ENCODE results near the gene TTI1. TPM values are rescaled to one million over a fixed set of nuclear protein-coding genes. Genes with fewer than 3 reads are reported as not detected.

Gene TTI1
- total and polyA plus RNA-seq, 2 of the 13 experiments (the other 11 are each of a cell fraction or from before 2014, with no cell fraction given) = 22.9 to 39.8 TPM

- no peaks in the 10 kb centered on the region for H3K27me3 ChIP-seq (ENCODE audit: control insufficient read depth in 1 of 2, insufficient read depth in 2 of 2, low read length in 2 of 2)
- no peak for DNase-seq (ENCODE audit: low spot score)
- peaks cover 38% of the 10 kb centered on the region for H3K4me1 ChIP-seq (ENCODE audit: insufficient read depth, low read length)
- TF ChIP-seq IKZF4 (CRISPR knock-in tag; IDR thresholded peaks at IDR 0.05; ENCODE audit: borderline replicate concordance, low read depth, not compliant biosample characterization) (peak; percentile 49), ZNF281 (CRISPR knock-in tag; IDR thresholded peaks at IDR 0.05; ENCODE audit: borderline replicate concordance) (no peak), THRA (CRISPR knock-in tag; IDR thresholded peaks at IDR 0.05; ENCODE audit: borderline replicate concordance) (no peak), ATF6 (CRISPR knock-in tag; conservative IDR thresholded peaks at IDR 0.05) (no peak)
- no peak for FAIRE-seq
- peaks cover 9 to 14% of the 10 kb centered on the region in 2 experiments for H3K36me3 ChIP-seq (replicated peaks in 1 of 2; ENCODE audit: control insufficient read depth in 1 of 2, insufficient read depth in 2 of 2, low read length in 2 of 2)
- no peaks in the 10 kb centered on the region for H4K20me1 ChIP-seq (ENCODE audit: insufficient read depth, low read length)
- no peaks in the 10 kb centered on the region for H3K9me3 ChIP-seq (ENCODE audit: low read length)
- H3K4me3 ChIP-seq (replicated peaks in 1 of 3; ENCODE audit: insufficient read depth in 1 of 3, low read depth in 2 of 3, low read length in 3 of 3) = no peak overlapping the region
- CTCF ChIA-PET (ENCODE audit: low intra/inter-chr PET ratio, low total read pairs) = no interaction called here
- no peak overlapping the region for H3K9ac ChIP-seq (ENCODE audit: insufficient read depth, low read depth, low read length)
- WGBS (ENCODE audit: low lambda C conversion rate) = 98% methylated on average over 8 of the region's 8 CpGs
- in situ Hi-C loops (cut with HindIII; ENCODE audit: extremely low pct_ligation_motif_present, low pct_unique_long_range_greater_than_20kb) (no loop called here), intact Hi-C loops (cut with micrococcal nuclease; ENCODE audit: unreplicated experiment) (no loop called here)
- no peak overlapping the region for H2AFZ ChIP-seq (ENCODE audit: low read length)
- no peak overlapping the region for H3K4me2 ChIP-seq (ENCODE audit: low read depth, low read length)
- no peaks in the 10 kb centered on the region for H3K79me2 ChIP-seq (ENCODE audit: insufficient read depth, low read length)
- BruUV-seq (replicated peaks) = no TSS peak
- no peak for ATAC-seq
- no peak overlapping the region for H3K27ac ChIP-seq (ENCODE audit: extremely low read length, insufficient read depth, low read length)
- POLR2A ChIA-PET = no interaction called here
Measured at GRCh38 chr20:37981568-37981967, 51.7 kb downstream of the TTI1 start.

Data from HepG2 (cell line).